IMR-90 (cell line): ENCODE measurements around the gene XRCC5. TPM values are rescaled to one million over a fixed set of nuclear protein-coding genes. Genes with fewer than 3 reads are reported as not detected.

Source experiments
- ATAC-seq: fragments of 200-7000 bp; cut with Tn5 transposase; 2 replicates; pipeline ENCODE4 v1.9.1; 2020; ENCODE audit warnings: low read depth, mild to moderate bottlenecking, moderate library complexity
- BruUV-seq: library from RNA; stranded (reverse); fragments of 400-500 nt; replicated peaks from 2 replicates; lab custom pipeline; 2021; lab: Mats Ljungman, UMichigan
- CTCF ChIA-PET: fragments of 300-600 bp; formaldehyde crosslinking; extraction: SDS; loops from one replicate; lab custom pipeline; 2021; ENCODE audit warnings: antibody characterized with exemption; lab: Yijun Ruan, JAX
- POLR2A ChIA-PET: fragments of 300-600 bp; sonication (Branson Sonifier 250); formaldehyde crosslinking; loops from one replicate; lab custom pipeline; 2022; ENCODE audit warnings: antibody characterized with exemption; ENCODE audit not compliant: unreplicated experiment; lab: Charles Lee
- DNase-seq: peaks from one replicate; pipeline ENCODE4 v3.0.0; 2013
- H2AFZ ChIP-seq: replicated peaks from 2 replicates; pipeline ENCODE3; 2013; ENCODE audit warnings: low read length, mild to moderate bottlenecking; ENCODE audit not compliant: poor library complexity
- H2AK5ac ChIP-seq: 2 replicates; pipeline ENCODE4 v1.6.1; 2013; ENCODE audit warnings: low read depth, low read length, inconsistent platforms
- H2AK9ac ChIP-seq: replicated peaks from 2 replicates; pipeline ENCODE3; 2013; ENCODE audit warnings: mild to moderate bottlenecking, low read depth, low read length, moderate library complexity; ENCODE audit not compliant: poor library complexity
- H2BK120ac ChIP-seq: 2 replicates; pipeline ENCODE4 v1.6.1; 2013; ENCODE audit warnings: low read depth, low read length, inconsistent platforms
- H2BK15ac ChIP-seq: 3 replicates; pipeline ENCODE4 v1.6.1; 2013; ENCODE audit warnings: low read depth, low read length, inconsistent platforms
- H2BK20ac ChIP-seq: 2 replicates; pipeline ENCODE4 v1.6.1; 2013; ENCODE audit warnings: low read depth, mild to moderate bottlenecking, inconsistent platforms, low read length, moderate library complexity
- H2BK5ac ChIP-seq: 2 replicates; pipeline ENCODE4 v1.6.1; 2013; ENCODE audit warnings: mild to moderate bottlenecking, low read depth, low read length, inconsistent platforms; ENCODE audit not compliant: poor library complexity, severe bottlenecking
- H3K14ac ChIP-seq: replicated peaks from 2 replicates; pipeline ENCODE4 v1.6.1; 2013; ENCODE audit warnings: low read depth, low read length, inconsistent platforms
- H3K18ac ChIP-seq: 2 replicates; pipeline ENCODE4 v1.6.1; 2013; ENCODE audit warnings: low read depth, low read length, control low read depth
- H3K23ac ChIP-seq: 2 replicates; pipeline ENCODE4 v1.6.1; 2013; ENCODE audit warnings: low read depth, low read length, inconsistent platforms
- H3K27ac ChIP-seq: 2 replicates; pipeline ENCODE4 v1.5.1; 2013; ENCODE audit warnings: mild to moderate bottlenecking, control low read depth, low read length; ENCODE audit not compliant: insufficient read depth
- H3K27me3 ChIP-seq: 2 replicates; pipeline ENCODE4 v1.6.1; 2013; ENCODE audit warnings: low read length; ENCODE audit not compliant: control insufficient read depth, insufficient read depth
- H3K36me3 ChIP-seq: 2 replicates; pipeline ENCODE4 v1.6.1; 2013; ENCODE audit warnings: low read length, mixed read lengths; ENCODE audit not compliant: control insufficient read depth, insufficient read depth
- H3K4ac ChIP-seq: 2 replicates; pipeline ENCODE4 v1.6.1; 2013; ENCODE audit warnings: low read depth, low read length, inconsistent platforms
- H3K4me1 ChIP-seq: 2 replicates; pipeline ENCODE4 v1.6.1; 2013; ENCODE audit warnings: low read length, mixed read lengths; ENCODE audit not compliant: control insufficient read depth, insufficient read depth
- H3K4me2 ChIP-seq: 2 replicates; pipeline ENCODE4 v1.6.1; 2013; ENCODE audit warnings: low read depth, mild to moderate bottlenecking, control low read depth, low read length, moderate library complexity
- H3K4me3 ChIP-seq: 2 replicates; pipeline ENCODE4 v1.5.1; 2013; ENCODE audit warnings: low read depth, mild to moderate bottlenecking, control low read depth, low read length, moderate library complexity; ENCODE audit not compliant: insufficient read depth
- H3K56ac ChIP-seq: 2 replicates; pipeline ENCODE4 v1.6.1; 2013; ENCODE audit warnings: low read length, inconsistent platforms; ENCODE audit not compliant: insufficient read depth; ENCODE audit errors: extremely low read depth
- H3K79me1 ChIP-seq, 2 experiments: 2 replicates each; pipeline ENCODE4 v1.6.1; 2013; ENCODE audit warnings: low read length in 2 of 2, inconsistent platforms in 1 of 2, low read depth in 1 of 2
- H3K9ac ChIP-seq: 2 replicates; pipeline ENCODE4 v1.6.1; 2013; ENCODE audit warnings: low read depth, low read length, control low read depth
- H3K9me1 ChIP-seq: 2 replicates; pipeline ENCODE4 v1.6.1; 2013; ENCODE audit warnings: low read length, inconsistent platforms; ENCODE audit not compliant: insufficient read depth
- H3K9me3 ChIP-seq: 2 replicates; pipeline ENCODE4 v1.6.1; 2013; ENCODE audit warnings: low read length; ENCODE audit not compliant: control insufficient read depth, insufficient read depth
- H4K20me1 ChIP-seq: 2 replicates; pipeline ENCODE4 v1.6.1; 2013; ENCODE audit warnings: low read length, inconsistent platforms; ENCODE audit not compliant: insufficient read depth
- H4K5ac ChIP-seq: 2 replicates; pipeline ENCODE4 v1.6.1; 2013; ENCODE audit warnings: mild to moderate bottlenecking, low read depth, low read length, control low read depth
- H4K8ac ChIP-seq, 2 experiments: 2 replicates each; pipeline ENCODE4 v1.6.1; 2013; ENCODE audit warnings: low read depth in 2 of 2, low read length in 2 of 2, control low read depth in 1 of 2, inconsistent platforms in 1 of 2
- H4K91ac ChIP-seq: 2 replicates; pipeline ENCODE4 v1.6.1; 2013; ENCODE audit warnings: low read depth, low read length, inconsistent platforms; ENCODE audit not compliant: insufficient read depth
- CTCF ChIP-seq: conservative IDR thresholded peaks from 2 replicates; pipeline ENCODE4 v1.5.1; 2012; ENCODE audit warnings: mild to moderate bottlenecking, low read depth, low read length, improper control_type of control experiment
- ELK1 ChIP-seq: fragments of 150-350 bp; IDR thresholded peaks from 2 replicates; pipeline ENCODE4 v1.6.1; 2016; ENCODE audit warnings: low read depth, mild to moderate bottlenecking, low read length, moderate library complexity, borderline replicate concordance
- WGBS, 2 experiments: methylation state at CpG; one replicate each; pipeline versions ENCODE4 v1.1.5 to v1.1.7; 2013; ENCODE audit warnings: missing lambda C conversion rate in 2 of 2; ENCODE audit not compliant: insufficient read length in 1 of 2; ENCODE audit errors: extremely low coverage in 2 of 2; 5-methylcytosine and 5-hydroxymethylcytosine counted together
- dilution Hi-C: fragments of 300-500 bp; cut with HindIII; formaldehyde crosslinking; loops from one replicate; pipeline ENCODE4 v1.14.3; 2018; ENCODE audit warnings: low sequenced_read_pairs; ENCODE audit not compliant: unreplicated experiment
- in situ Hi-C: fragments of 300-500 bp; cut with MboI; formaldehyde crosslinking; loops from 3 replicates; pipeline ENCODE4 v1.14.3; 2019; ENCODE audit warnings: low sequenced_read_pairs, inconsistent platforms, mixed read lengths
- intact Hi-C: fragments of 100-400 bp; cut with micrococcal nuclease; formaldehyde crosslinking; loops from 2 replicates; pipeline ENCODE4 v1.10.0; 2022
- polyA plus RNA-seq, 3 experiments: library from polyadenylated mRNA; depleted of rRNA; stranded (reverse); fragments of >200 nt; gene quantifications; 2 replicates each; pipeline ENCODE4 v1.2.3, GENCODE V29; 2012; ENCODE audit warnings: low replicate concordance in 1 of 3
- total RNA-seq: library from RNA; depleted of rRNA; stranded (reverse); fragments of >200 nt; gene quantifications from 2 replicates; pipeline ENCODE4 v1.2.3, GENCODE V29; 2012

XRCC5 gene
- total and polyA plus RNA-seq, 2 of the 4 experiments (the other 2 are of a cell fraction) = 144 to 509 TPM

GRCh38 chr2:216214768-216215167 lies 105.6 kb downstream of the XRCC5 start:
- H3K4me2 ChIP-seq = no peak overlapping the region
- peaks cover 27% of the 10 kb centered on the region for H3K4me1 ChIP-seq
- no TSS peak for BruUV-seq
- H4K8ac ChIP-seq = no peak overlapping the region
- 0 out of 2 replicates have a peak, but pooled peaks cover 1% of the 10 kb centered on the region for H3K36me3 ChIP-seq
- no peak overlapping the region for H3K9ac ChIP-seq
- H4K20me1 ChIP-seq = peaks cover 5% of the 10 kb centered on the region; the same call in 1 of the 2 replicates
- in situ Hi-C loops (loop anchor here (25.0 kb wide), 1 partner anchor 198 kb away; the partner anchor contains the start of gene SMARCAL1), intact Hi-C loops (no loop called here), dilution Hi-C loops (no loop called here)
- H2BK5ac ChIP-seq = no peak overlapping the region
- no peak overlapping the region for H3K27ac ChIP-seq
- TF ChIP-seq CTCF (no peak), ELK1 (no peak)
- WGBS, 2 experiments = 100% methylated on average over 1 of the region's 2 CpGs; no CpG with 5 or more reads in 1 of the 2 experiments
- no peak overlapping the region for H2BK15ac ChIP-seq
- no peaks in the 10 kb centered on the region for H3K27me3 ChIP-seq
- no peak overlapping the region for H2AK5ac ChIP-seq
- no peak overlapping the region for H2AFZ ChIP-seq
- H2BK20ac ChIP-seq = no peak overlapping the region
- DNase-seq (no peak), ATAC-seq (no peak)
- H2AK9ac ChIP-seq = no peak overlapping the region
- H3K4me3 ChIP-seq = no peak overlapping the region
- no peak overlapping the region for H3K23ac ChIP-seq
- H3K9me1 ChIP-seq = peaks cover 16% of the 10 kb centered on the region
- no peak overlapping the region for H3K56ac ChIP-seq
- no peak overlapping the region for H3K14ac ChIP-seq
- no peak overlapping the region for H4K91ac ChIP-seq
- H3K79me1 ChIP-seq = peaks cover 0 to 25% of the 10 kb centered on the region in 2 experiments; a peak in 2 of 4 replicates
- no peaks in the 10 kb centered on the region for H3K9me3 ChIP-seq
- ChIA-PET POLR2A (no interaction called here), CTCF (no interaction called here)
- no peak overlapping the region for H3K4ac ChIP-seq
- H2BK120ac ChIP-seq = no peak overlapping the region
- no peak overlapping the region for H4K5ac ChIP-seq
- no peak overlapping the region for H3K18ac ChIP-seq
